ENCODE data around the gene DNAL1.

DNAL1 gene

DNA sequence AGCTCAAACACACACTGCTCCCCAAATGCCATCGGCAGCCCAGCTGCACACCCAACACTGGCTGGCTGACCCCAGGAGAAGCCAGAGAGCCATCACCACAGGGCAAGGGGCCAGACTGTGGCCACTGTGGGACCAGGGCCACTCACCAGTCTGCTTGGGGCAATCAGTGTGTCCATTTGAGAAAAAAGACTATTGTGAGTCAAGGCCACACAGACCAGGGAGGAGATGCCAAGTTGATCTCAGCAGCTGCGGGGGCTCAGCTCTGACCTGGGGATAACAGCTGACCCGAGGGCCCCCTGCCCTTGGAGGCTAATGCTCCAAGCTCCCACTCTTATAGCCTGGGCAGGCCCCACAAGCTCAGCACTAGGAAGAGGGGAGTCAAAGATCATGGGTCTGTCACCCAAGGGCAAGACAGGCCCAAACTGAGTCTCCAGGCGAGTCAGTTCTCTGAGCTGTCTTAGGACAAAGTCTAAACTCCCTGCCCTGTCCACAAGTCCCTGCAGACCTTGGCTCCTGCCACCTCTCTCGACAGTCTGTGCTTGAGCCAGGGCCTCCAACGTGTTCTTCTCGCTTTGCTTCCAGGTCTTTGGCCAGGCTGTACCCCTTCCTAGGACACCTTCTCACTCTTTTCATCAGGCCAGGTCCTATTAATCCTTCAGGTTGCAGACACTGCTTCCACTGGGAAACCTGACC lies 99.5 kb downstream of the DNAL1 start:
- DNase-seq (ENCODE audit: low read depth in 2 of 2): no peak

DNA sequence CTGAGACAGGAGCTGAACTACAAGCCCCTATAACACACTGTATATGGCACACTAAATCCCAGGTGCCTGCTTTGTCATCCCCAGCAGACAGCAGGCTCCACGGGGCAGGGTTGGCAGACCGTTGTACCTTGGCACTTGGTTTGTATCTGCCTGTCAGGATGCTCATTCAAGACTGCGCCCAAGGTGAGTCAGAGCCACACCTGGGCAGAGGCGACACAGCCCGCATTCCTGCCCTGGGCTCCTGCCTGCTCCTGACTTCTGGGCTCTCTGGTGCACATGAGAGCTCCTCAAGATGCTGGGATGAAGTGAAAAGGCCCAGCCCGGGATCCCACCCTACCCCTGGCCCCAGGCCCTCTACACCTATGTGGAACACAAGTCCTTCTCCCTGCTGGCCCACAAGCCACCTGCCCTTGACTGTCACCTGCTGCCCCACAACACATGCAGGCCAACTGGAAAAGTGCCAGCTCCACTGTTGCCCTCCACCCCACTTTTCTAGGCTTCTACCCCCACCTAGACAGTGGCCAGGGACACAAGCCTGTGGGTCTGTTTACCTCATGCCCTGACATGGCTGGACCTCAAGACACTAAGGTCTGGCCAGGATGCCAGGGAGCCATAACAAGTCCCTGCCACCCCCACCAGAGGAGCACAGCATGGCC lies 100.2 kb downstream of the DNAL1 start:
- DNase-seq (ENCODE audit: low read depth in 2 of 2): no peak

DNA sequence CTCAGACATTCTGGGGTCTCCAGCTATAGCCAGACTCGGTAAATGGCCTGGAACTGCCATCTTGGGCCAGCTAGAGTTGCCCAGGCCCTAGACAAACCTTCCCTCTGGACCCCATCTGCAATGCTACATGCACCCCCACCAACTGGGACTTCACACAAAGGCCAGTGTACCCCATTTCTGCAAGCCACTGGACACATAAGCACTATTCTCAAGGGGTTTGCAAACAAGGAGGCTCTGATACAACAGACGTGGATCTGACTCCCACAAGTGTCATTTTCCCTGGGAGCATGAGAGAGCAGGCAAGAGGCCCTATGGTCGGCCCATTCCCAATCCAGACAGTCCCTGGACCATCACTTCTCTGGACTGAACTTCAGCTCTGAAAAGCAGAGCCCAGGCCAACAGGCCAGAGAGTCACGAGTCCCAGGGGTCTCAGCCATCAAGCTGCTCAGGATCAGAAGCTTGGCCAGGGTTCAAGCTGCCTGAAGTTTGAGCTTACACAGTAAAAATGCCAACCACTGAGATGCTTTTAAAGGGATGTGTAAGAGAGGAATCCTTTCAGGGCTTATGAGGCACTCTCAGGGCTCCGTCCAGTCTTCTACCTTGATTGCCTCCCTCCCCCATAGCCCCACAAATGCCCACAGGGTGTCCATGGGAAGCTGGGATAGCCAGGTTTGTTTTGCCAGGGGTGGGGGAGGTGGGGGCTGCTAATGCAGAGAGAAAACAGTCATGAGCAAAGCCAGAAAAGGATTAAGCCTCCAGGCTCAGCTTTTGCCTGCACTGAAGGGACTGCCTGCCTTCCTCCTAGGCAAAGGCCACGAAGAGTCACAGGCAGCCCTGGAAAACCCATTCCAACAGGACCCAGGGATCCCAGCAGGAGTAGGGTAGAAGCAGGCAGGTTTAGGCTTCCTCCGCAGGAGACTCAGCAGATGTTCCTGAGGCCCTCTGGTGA lies 101.1 kb downstream of the DNAL1 start:
- no peak for DNase-seq (ENCODE audit: low read depth in 2 of 2)

DNA sequence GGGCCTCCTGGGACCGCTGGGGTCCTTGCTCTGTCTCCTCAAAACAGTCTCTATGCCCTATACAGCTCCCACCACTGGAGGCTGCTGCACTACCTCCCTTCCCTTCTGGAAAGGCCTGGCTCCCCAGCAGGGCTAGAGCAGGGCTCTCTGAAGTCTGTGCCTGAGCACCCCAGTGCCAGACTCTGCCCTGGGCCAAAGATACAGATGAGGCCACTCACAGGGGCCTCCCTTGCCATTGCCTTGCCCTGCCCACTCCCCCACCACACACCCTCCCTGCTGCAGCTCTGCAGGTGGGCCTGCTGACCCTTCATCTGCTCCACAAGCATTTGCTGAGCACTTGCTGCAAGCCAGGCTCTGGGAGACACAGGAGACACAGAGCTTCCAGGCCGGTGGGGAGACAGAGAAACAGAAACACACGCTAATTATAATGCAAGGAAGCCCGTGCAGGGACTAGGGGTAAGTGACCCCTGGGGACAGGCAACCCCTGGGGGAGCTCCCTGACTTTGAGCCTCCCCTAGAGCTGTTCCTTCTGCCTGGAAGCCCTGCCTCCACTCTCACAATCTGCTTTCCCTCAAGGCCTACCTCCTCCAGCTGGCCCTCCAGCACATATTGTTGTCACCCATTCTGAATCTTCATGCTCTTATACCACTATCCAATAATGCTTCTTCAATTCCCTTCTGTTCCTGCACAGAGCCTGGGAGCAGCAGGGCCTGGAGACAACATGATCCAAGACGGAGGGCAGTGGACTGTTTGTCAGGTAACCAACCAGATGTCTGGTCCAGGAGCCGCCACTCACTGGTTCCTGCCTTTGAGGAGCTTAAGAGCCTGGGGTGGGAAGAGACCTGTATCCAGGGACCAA lies 102.0 kb downstream of the DNAL1 start:
- no peak for DNase-seq (ENCODE audit: low read depth in 2 of 2)

DNA sequence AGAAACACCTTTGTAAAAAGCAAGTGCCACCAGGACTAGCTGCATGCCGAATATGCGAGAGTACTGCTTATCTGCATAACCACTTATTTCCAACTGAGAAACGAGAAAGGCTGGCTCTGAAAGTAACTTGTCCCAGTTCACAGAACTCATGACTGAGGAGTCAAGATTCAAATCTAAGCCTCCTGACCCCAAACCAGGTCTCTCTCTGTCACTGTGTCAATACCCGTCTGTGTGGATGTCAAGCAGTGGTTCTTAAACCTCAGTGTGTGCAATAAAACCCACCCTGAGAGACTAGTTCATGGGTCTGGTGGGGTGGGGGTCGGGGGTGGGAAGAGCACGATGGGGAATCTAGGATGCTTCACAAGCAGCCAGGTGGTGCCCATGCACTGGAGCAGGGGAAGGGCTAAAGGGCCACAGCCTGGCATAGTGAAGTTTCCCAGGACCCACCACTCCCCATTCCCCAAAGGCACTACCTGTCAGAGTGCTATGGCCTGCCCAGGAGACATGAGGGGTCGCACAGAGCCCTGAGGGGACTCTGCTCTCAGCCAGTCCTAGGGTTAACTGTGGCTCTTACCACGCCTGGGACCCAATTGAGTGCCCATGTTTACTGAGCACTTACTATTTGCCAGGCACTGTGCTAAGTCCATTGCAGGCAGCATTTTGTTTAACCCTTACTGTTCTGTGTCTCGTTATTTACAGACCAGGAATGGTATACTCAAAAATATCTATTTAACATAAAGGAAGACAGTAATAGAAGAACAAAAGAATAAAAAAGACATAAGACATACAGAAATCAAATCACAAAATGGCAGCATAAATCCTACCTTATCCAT lies 102.8 kb downstream of the DNAL1 start:
- DNase-seq (ENCODE audit: low read depth in 2 of 2): no peak

DNA sequence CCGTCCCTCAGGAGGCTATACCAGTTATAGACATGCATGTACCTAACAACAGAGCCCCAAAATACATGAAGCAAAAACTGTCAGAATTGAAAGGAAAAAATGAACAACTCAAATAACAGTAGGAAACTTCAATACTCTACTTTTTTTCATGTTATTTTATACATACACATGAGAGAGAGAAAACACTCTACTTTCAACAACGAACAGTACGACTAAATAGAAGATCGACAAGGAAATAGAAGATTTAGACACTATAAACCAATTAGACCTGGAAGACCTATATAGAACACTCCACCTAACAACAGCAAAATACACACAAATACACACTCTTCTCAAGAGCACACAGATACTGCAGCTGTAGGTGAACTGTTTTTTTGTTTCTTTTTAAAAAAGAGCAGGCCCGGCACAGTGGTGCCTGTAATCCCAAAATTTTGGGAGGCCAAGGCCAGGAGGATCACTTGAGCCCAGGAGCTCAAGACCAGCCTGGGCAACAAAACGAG lies 104.1 kb downstream of the DNAL1 start:
- DNase-seq (ENCODE audit: low read depth in 2 of 2): no peak

DNA sequence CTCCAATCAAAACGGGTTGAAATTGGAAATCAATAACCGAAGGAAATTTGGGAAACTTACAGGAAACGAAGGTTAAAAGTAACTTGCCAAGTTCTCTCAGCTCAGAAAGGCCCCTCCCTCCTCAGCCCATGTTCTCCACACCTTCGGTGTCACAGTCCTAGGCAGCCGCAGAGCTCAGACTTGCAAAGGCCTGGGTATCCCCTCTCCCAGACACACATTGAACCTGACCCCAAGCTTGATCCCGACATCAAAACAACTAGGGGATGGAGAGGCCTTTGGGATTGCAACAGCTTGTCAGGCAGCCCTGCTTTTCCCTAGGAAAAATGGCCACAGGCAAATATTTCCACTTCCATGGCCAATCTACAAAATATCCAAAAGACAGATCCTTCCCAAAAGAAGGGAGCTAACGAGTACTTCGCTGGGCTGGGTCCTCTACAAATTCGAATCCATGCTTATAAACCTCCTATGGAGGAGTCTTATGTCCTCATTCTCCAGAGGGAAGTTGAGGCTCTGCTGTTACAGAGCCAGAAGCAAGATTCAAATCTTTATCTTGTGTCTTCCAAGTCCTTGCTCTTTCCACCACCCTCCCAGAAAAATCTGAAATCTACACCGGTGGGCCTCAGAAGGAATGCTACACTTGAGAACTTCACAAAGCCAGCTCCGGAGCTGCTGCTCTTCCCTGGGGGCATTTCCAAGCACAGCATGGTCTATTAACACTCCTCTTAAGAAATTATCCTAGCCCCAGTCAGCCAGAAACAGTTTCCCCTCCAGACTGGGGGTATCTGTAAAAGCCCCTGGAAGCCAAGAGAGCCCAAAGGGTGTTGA lies 105.1 kb downstream of the DNAL1 start:
- DNase-seq (ENCODE audit: low read depth in 2 of 2): no peak

DNA sequence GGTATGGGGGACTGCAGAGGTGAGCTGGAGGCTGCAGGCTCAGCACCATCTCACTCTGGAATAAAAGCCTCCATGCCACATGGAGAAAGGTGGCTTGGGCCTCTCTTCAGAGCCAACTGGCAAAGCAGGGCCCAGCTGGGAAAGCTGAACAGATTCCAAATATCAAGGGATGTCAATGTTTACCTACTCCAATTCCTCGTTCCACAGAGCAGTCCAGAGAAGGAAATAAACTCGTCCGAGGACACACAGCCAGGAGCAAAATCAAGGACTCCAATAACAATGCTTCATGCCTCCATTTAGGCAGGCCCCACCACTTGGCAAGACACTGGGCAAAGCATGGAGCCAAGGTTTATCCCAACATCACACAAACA lies 105.7 kb downstream of the DNAL1 start:
- no peak for DNase-seq (ENCODE audit: low read depth in 2 of 2)

DNA sequence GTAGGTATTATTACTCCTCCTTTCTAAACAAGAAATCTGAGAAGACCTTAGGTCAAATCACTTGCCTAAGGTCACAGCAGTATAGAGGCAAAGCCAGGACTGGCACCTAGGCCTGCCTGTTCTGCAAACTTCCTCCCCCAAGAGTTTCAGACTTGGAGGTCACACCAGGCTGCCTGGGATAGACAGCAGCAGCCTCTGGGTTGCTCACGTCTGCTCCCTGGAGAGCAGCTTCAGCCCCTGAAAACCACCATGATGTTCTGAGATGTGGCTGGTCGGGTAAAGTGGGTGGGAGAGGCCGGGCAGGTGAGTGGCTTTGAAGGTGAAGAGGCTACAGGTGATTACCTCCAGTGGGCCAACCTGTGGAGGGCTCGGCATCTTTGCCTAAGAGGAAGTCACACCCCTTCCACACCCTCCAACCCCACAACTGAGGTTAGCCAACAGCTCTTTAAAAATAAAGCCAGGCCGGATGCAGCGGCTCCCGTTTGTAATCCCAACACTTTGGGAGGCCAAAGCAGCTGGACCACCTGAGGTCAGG lies 106.4 kb downstream of the DNAL1 start:
- DNase-seq (ENCODE audit: low read depth in 2 of 2): no peak

DNA sequence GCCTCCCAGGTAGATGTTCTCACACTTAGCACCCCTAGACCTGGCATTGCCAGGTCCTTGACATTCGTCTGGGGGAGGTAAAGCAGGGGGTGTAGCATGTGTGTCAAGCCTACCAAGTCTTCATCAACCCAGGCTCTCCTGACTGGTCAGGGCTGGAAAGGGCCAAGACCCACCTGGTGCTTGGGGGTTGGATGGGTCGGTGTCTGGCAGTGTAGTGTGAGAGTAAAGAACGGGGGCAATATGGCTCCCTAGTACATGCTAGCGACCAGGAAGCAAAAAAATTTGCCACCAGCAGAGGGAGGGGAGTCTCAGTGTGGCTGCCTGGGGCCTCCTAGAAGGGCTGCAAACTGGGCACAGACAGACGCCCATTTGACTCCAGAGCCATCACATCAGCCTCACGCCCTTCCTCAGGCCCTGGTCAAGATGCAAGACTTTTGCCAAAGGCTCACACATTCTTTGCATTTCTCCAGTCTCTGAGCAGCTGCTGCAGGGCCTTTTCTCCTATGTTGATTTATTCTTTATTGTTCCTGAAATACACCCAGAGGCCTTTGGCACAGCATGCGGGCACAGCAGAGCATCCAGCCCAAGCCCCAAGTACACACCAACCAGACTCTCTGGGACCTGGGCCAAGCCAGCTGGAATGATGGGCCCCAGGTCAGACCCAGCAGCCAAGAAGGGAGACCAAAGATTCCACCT lies 107.7 kb downstream of the DNAL1 start:
- DNase-seq (ENCODE audit: low read depth in 2 of 2): no peak

Measured in stimulated activated CD4-positive, alpha-beta T cell treated with anti-CD3 and anti-CD28 coated beads, Interleukin-4, amount 100 ng/mL, for 48 hours (primary cell).